DND-41 (cell line): ENCODE results near the gene ICOS.
"Not testable (repeated sequence)": the region's sequence is repeated elsewhere in the genome, so short reads cannot be mapped to it uniquely, and the experiment has no call there.

ENCODE experiments used
- ATAC-seq: fragments of 200-7000 bp; cut with Tn5 transposase; 3 replicates; pipeline ENCODE4 v1.9.1; 2021; ENCODE audit warnings: low read depth; ENCODE audit not compliant: insufficient read depth
- DNase-seq: peaks from one replicate; pipeline ENCODE4 v3.0.0-alpha.2; 2020
- H2AFZ ChIP-seq: 2 replicates; pipeline ENCODE4 v1.6.0; 2012; ENCODE audit warnings: low read depth, low read length
- H3K27ac ChIP-seq: 2 replicates; pipeline ENCODE4 v1.5.1; 2012; ENCODE audit warnings: low read length, inconsistent platforms
- H3K27me3 ChIP-seq: fragments of 200-600 bp; sonication (generic); 2 replicates; pipeline ENCODE4 v1.6.0; 2012; ENCODE audit warnings: low read length, mild to moderate bottlenecking, inconsistent platforms; ENCODE audit not compliant: insufficient read depth, poor library complexity
- H3K36me3 ChIP-seq: 2 replicates; pipeline ENCODE4 v1.5.1; 2012; ENCODE audit warnings: low read length, inconsistent platforms; ENCODE audit not compliant: insufficient read depth
- H3K4me1 ChIP-seq: 2 replicates; pipeline ENCODE4 v1.5.1; 2012; ENCODE audit warnings: mild to moderate bottlenecking, low read length; ENCODE audit not compliant: insufficient read depth
- H3K4me2 ChIP-seq: 2 replicates; pipeline ENCODE4 v1.6.0; 2012; ENCODE audit warnings: mild to moderate bottlenecking, moderate library complexity, low read length, inconsistent platforms; ENCODE audit not compliant: insufficient read depth
- H3K4me3 ChIP-seq, 2 experiments: fragments of 200-600 bp in 1 of 2; shearing (Covaris generic) in 1 of 2; 2 replicates each; pipeline ENCODE4 v1.5.1; 2012 to 2016; ENCODE audit warnings: inconsistent platforms in 2 of 2, low read length in 2 of 2, mild to moderate bottlenecking in 2 of 2, low read depth in 1 of 2, moderate library complexity in 1 of 2
- H3K79me2 ChIP-seq: 2 replicates; pipeline ENCODE4 v1.6.0; 2012; ENCODE audit warnings: low read length, inconsistent platforms; ENCODE audit not compliant: insufficient read depth
- H3K9ac ChIP-seq: 2 replicates; pipeline ENCODE4 v1.6.0; 2012; ENCODE audit warnings: low read depth, mild to moderate bottlenecking, inconsistent platforms, low read length, moderate library complexity
- H3K9me3 ChIP-seq: 2 replicates; pipeline ENCODE4 v1.5.1; 2012; ENCODE audit warnings: low read length, moderate library complexity, mild to moderate bottlenecking, inconsistent platforms; ENCODE audit not compliant: insufficient read depth, severe bottlenecking
- H4K20me1 ChIP-seq: 2 replicates; pipeline ENCODE4 v1.6.0; 2012; ENCODE audit warnings: low read length; ENCODE audit not compliant: insufficient read depth
- CTCF ChIP-seq: IDR thresholded peaks from 2 replicates; pipeline ENCODE4 v1.5.1; 2012; ENCODE audit warnings: borderline replicate concordance, low read length, moderate library complexity, mild to moderate bottlenecking; ENCODE audit not compliant: poor library complexity, severe bottlenecking; ENCODE audit errors: extremely low read depth
- EZH2 ChIP-seq: IDR thresholded peaks from 3 replicates; pipeline ENCODE4 v1.6.1; 2012; ENCODE audit warnings: borderline replicate concordance, low read depth, mild to moderate bottlenecking, moderate library complexity, low read length, inconsistent platforms; ENCODE audit not compliant: severe bottlenecking

Gene ICOS

DNA sequence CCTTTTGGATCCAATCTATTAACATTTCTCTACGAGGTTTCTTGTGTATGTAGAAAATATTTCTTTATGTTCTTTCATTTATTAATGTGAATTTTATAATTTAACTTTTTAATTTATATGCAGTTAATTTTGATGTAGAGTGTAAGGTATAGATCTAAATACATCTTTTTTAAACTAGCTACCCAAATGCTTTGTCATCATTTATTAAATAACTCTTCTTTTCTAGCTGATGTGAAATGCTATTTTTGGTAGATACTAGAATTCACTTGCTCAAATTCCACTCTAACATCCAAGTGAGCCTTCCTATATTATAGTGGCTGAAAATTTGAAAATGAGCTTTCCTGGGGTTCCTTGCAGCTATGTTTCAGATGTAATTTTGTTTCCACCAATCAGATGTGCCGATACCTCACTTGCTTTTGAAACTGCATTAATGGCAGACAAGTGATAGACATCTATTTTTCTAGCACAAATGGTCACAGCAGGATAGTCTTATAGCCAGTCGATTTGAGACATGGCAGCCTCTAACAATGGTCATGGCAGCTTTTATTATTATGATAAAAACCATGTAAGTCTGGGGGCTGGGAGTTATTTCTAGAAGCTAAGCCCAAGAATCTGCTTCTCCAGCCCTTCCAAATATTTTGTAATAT is 10.9 kb upstream of the ICOS start:
- TF ChIP-seq EZH2 (no peak), CTCF (no peak)
- H3K4me1 ChIP-seq: 0 out of 2 replicates have a peak, but pooled peaks cover 3% of the 10 kb centered on the region
- H3K9me3 ChIP-seq: no peaks in the 10 kb centered on the region
- H3K36me3 ChIP-seq: no peaks in the 10 kb centered on the region
- no peak overlapping the region for H3K27ac ChIP-seq
- H3K4me3 ChIP-seq: no peak overlapping the region
- no peaks in the 10 kb centered on the region for H3K27me3 ChIP-seq
- ATAC-seq: no peak
- no peak overlapping the region for H3K4me2 ChIP-seq
- H4K20me1 ChIP-seq: no peaks in the 10 kb centered on the region
- no peak overlapping the region for H2AFZ ChIP-seq
- H3K9ac ChIP-seq: no peak overlapping the region
- H3K79me2 ChIP-seq: no peaks in the 10 kb centered on the region
- DNase-seq: no peak

DNA sequence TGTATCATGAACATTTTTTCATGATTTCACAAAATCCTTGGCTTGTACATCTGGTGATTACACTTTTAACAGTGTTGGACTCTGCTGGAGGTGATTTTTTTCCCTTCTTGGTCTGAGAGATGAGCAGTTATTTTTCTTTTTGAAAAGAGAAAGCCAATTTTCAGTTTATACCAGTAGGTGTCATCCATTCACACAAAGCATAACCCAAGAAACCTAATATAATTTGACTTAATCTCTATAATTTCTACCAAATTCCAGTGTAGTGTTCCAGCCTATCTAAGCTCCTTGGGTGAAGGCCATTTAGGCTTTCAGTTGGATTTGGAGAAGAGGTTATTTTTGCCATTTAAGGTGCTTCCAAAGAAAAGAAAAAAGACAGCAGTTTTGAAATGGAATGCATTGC is 7.7 kb upstream of the ICOS start:
- TF ChIP-seq CTCF (peak; percentile 72), EZH2 (no peak)
- no peaks in the 10 kb centered on the region for H3K79me2 ChIP-seq
- no peak overlapping the region for H3K4me2 ChIP-seq
- ATAC-seq (peak; percentile 62; the same call in 2 of the 3 replicates), DNase-seq (no peak)
- H3K27ac ChIP-seq: no peak overlapping the region
- no peaks in the 10 kb centered on the region for H3K36me3 ChIP-seq
- H3K4me1 ChIP-seq: peaks cover 24% of the 10 kb centered on the region
- H4K20me1 ChIP-seq: no peaks in the 10 kb centered on the region
- H3K4me3 ChIP-seq: no peak overlapping the region
- no peaks in the 10 kb centered on the region for H3K9me3 ChIP-seq
- H3K27me3 ChIP-seq: no peaks in the 10 kb centered on the region
- no peak overlapping the region for H3K9ac ChIP-seq
- no peak overlapping the region for H2AFZ ChIP-seq

DNA sequence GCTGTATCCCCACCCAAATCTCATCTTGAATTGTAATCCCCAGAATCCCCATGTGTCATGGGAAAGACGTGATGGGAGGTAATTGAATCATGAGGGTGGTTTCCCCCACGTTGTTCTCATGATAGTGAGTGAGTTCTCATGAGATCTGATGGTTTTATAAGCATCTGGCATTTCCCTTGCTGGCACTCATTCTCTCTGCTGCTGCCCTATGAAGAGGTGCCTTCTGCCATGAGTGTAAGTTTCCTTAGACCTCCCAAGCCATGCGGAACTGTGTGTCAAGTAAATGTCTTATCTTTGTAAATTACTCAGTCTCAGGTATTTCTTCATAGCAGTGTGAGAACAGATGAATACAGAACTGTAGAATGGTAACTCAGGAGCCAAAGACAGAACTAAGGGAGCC is 5.3 kb upstream of the ICOS start:
- H3K27ac ChIP-seq, H2AFZ ChIP-seq, H3K9ac ChIP-seq, H3K79me2 ChIP-seq, H4K20me1 ChIP-seq, H3K27me3 ChIP-seq, H3K4me2 ChIP-seq, H3K36me3 ChIP-seq, H3K4me3 ChIP-seq, DNase-seq, H3K9me3 ChIP-seq, ATAC-seq: not testable (repeated sequence)
- peaks cover 47% of the 10 kb centered on the region for H3K4me1 ChIP-seq

DNA sequence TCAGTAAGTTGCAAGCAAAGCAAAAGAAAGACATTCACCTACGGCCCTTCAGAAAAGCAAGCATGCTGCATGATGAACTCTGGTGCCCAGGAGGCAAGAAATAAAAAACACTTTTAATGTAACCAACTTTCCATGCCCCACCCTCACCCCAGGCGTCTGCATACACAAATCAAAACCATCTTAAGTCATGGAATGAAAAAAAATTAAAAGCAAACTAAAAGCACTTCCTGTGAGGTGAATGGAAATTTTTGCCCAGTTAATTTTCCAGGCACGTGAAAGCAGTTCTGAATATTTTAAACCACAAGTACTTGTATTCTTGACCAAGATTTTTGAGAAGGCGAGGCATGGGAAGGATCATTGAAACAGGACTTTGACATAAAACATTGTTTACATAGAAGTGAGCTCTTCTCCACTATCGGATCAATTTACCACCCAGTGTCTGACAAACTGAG is 2.5 kb upstream of the ICOS start:
- Histone ChIP-seq H3K4me3 (peak overlapping the region in 1 of 2 experiments; percentile 37; a peak in 2 of 4 replicates), H3K4me2 (peak overlapping the region; percentile 61), H3K27ac (peak overlapping the region; percentile 87), H4K20me1 (peaks cover 11% of the 10 kb centered on the region; the same call in 1 of the 2 replicates), H3K9me3 (no peaks in the 10 kb centered on the region), H3K79me2 (peaks cover 37% of the 10 kb centered on the region), H3K27me3 (no peaks in the 10 kb centered on the region), H3K9ac (peak overlapping the region; percentile 37), H2AFZ (peak overlapping the region; percentile 58), H3K36me3 (peaks cover 8% of the 10 kb centered on the region; the same call in 1 of the 2 replicates), H3K4me1 (peaks cover 63% of the 10 kb centered on the region)
- DNase-seq (peak; percentile 48), ATAC-seq (peak; percentile 18; the same call in 2 of the 3 replicates)
- no peak for TF ChIP-seq EZH2
- no peak for TF ChIP-seq CTCF
